OCI-LY7 (cell line): Measurements from ENCODE around the gene MEOX1. TPM values are rescaled to one million over a fixed set of nuclear protein-coding genes. Genes with fewer than 3 reads are reported as not detected.

Source experiments
- BruUV-seq: library from RNA; stranded (reverse); fragments of 400-500 nt; replicated peaks from 2 replicates; lab custom pipeline; 2021; lab: Mats Ljungman, UMichigan
- CTCF ChIA-PET: fragments of 300-600 bp; sonication (Branson Sonifier 250); formaldehyde crosslinking; loops from one replicate; lab custom pipeline; 2022; ENCODE audit warnings: antibody characterized with exemption; ENCODE audit not compliant: unreplicated experiment; lab: Charles Lee
- POLR2A ChIA-PET: fragments of 300-600 bp; sonication (Branson Sonifier 250); formaldehyde crosslinking; loops from one replicate; lab custom pipeline; 2022; ENCODE audit warnings: antibody characterized with exemption; lab: Charles Lee
- DNase-seq: peaks from one replicate; pipeline ENCODE4 v3.0.0-alpha.2; 2015; ENCODE audit warnings: low spot score
- H2AFZ ChIP-seq: fragments of 200-600 bp; sonication (generic), shearing (Covaris generic); 2 replicates; pipeline ENCODE4 v1.6.1; 2014; ENCODE audit warnings: mild to moderate bottlenecking, antibody characterized with exemption, low read length, moderate library complexity
- H3K27ac ChIP-seq: fragments of 200-600 bp; sonication (generic); 2 replicates; pipeline ENCODE4 v1.5.1; 2014; ENCODE audit warnings: mixed run types, low read depth, mild to moderate bottlenecking, moderate library complexity, low read length, inconsistent platforms; ENCODE audit not compliant: poor library complexity, severe bottlenecking
- H3K36me3 ChIP-seq: fragments of 200-600 bp; sonication (generic); 2 replicates; pipeline ENCODE4 v1.6.1; 2014; ENCODE audit warnings: mild to moderate bottlenecking, antibody characterized with exemption, low read length, moderate library complexity, mixed read lengths; ENCODE audit not compliant: insufficient read depth
- H3K4me1 ChIP-seq: fragments of 200-600 bp; sonication (generic); 2 replicates; pipeline ENCODE4 v1.5.1; 2014; ENCODE audit warnings: mild to moderate bottlenecking, low read length; ENCODE audit not compliant: insufficient read depth, poor library complexity, severe bottlenecking
- H3K4me2 ChIP-seq: fragments of 200-600 bp; sonication (generic); 2 replicates; pipeline ENCODE4 v1.6.1; 2014; ENCODE audit warnings: mild to moderate bottlenecking, low read length
- H3K4me3 ChIP-seq: fragments of 200-600 bp; sonication (generic); 2 replicates; pipeline ENCODE4 v1.5.1; 2014; ENCODE audit warnings: mild to moderate bottlenecking, low read depth, low read length; ENCODE audit not compliant: poor library complexity, severe bottlenecking
- H3K79me2 ChIP-seq: fragments of 200-600 bp; sonication (generic); 2 replicates; pipeline ENCODE4 v1.6.1; 2016; ENCODE audit warnings: low read depth, mild to moderate bottlenecking, low read length, moderate library complexity, mixed read lengths; ENCODE audit not compliant: insufficient read depth
- H3K9me2 ChIP-seq: fragments of 200-600 bp; sonication (generic); 2 replicates; pipeline ENCODE4 v1.6.1; 2016; ENCODE audit warnings: mild to moderate bottlenecking, low read length, mixed read lengths; ENCODE audit not compliant: insufficient read depth
- H3K9me3 ChIP-seq: fragments of 200-600 bp; sonication (generic); 2 replicates; pipeline ENCODE4 v1.6.1; 2014; ENCODE audit warnings: mild to moderate bottlenecking, mixed run types, low read length, mixed read lengths
- H4K20me1 ChIP-seq: fragments of 200-600 bp; sonication (generic); 2 replicates; pipeline ENCODE4 v1.6.1; 2014; ENCODE audit warnings: mild to moderate bottlenecking, antibody characterized with exemption, low read length, moderate library complexity, mixed read lengths; ENCODE audit not compliant: insufficient read depth
- CTCF ChIP-seq: fragments of 200-600 bp; sonication (generic); conservative IDR thresholded peaks from 2 replicates; pipeline ENCODE4 v1.5.1; 2014; ENCODE audit warnings: mild to moderate bottlenecking, antibody characterized with exemption, low read length, moderate library complexity, mixed read lengths
- EZH2phosphoT487 ChIP-seq: fragments of 200-600 bp; sonication (generic); IDR thresholded peaks from 2 replicates; pipeline ENCODE4 v1.6.1; 2018; ENCODE audit warnings: low read depth, borderline replicate concordance, mild to moderate bottlenecking, mixed run types, antibody characterized with exemption, low read length, moderate library complexity, mixed read lengths
- intact Hi-C: fragments of 100-400 bp; cut with micrococcal nuclease; formaldehyde crosslinking; loops from one replicate; pipeline ENCODE4 v1.10.0; 2022; ENCODE audit not compliant: unreplicated experiment
- total RNA-seq, 2 experiments: library from RNA; depleted of rRNA in 1 of 2; stranded (reverse); fragments of >200 nt in 1 of 2; shearing (Covaris generic) in 1 of 2; gene quantifications; 2 replicates each; pipeline ENCODE4 v1.2.3, GENCODE V29; 2014 to 2022

Gene MEOX1
- total RNA-seq, 2 experiments from 2014 or later: not detected

- ChIA-PET POLR2A (no interaction called here), CTCF (no interaction called here)
- intact Hi-C loops: no loop called here
- DNase-seq: no peak
- no TSS peak for BruUV-seq
- no peak for TF ChIP-seq EZH2phosphoT487
- no peak for TF ChIP-seq CTCF
- Histone ChIP-seq H3K9me2 (no peaks in the 10 kb centered on the region), H3K4me2 (no peak overlapping the region), H4K20me1 (no peaks in the 10 kb centered on the region), H3K9me3 (no peaks in the 10 kb centered on the region), H3K36me3 (no peaks in the 10 kb centered on the region), H3K4me1 (no peaks in the 10 kb centered on the region), H3K79me2 (no peaks in the 10 kb centered on the region), H2AFZ (no peak overlapping the region), H3K27ac (no peak overlapping the region), H3K4me3 (no peak overlapping the region)
Observed at GRCh38 chr17:43620147-43620546, 41.6 kb downstream of the MEOX1 start.

GRCh38 chr17:43619705-43620104, 42.0 kb downstream of the MEOX1 start:
- H2AFZ ChIP-seq: no peak overlapping the region
- intact Hi-C loops: no loop called here
- H3K4me1 ChIP-seq: no peaks in the 10 kb centered on the region
- TF ChIP-seq EZH2phosphoT487: no peak
- no peak for TF ChIP-seq CTCF
- BruUV-seq: no TSS peak
- no peak overlapping the region for H3K4me2 ChIP-seq
- H3K9me3 ChIP-seq: no peaks in the 10 kb centered on the region
- no peaks in the 10 kb centered on the region for H3K9me2 ChIP-seq
- CTCF ChIA-PET: no interaction called here
- POLR2A ChIA-PET: no interaction called here
- H3K79me2 ChIP-seq: no peaks in the 10 kb centered on the region
- no peaks in the 10 kb centered on the region for H3K36me3 ChIP-seq
- no peak overlapping the region for H3K27ac ChIP-seq
- no peaks in the 10 kb centered on the region for H4K20me1 ChIP-seq
- no peak overlapping the region for H3K4me3 ChIP-seq
- DNase-seq: no peak

- Histone ChIP-seq H3K9me3 (no peaks in the 10 kb centered on the region), H3K36me3 (no peaks in the 10 kb centered on the region), H3K4me3 (no peak overlapping the region), H3K4me2 (no peak overlapping the region), H3K27ac (no peak overlapping the region), H3K4me1 (no peaks in the 10 kb centered on the region), H2AFZ (no peak overlapping the region), H3K79me2 (no peaks in the 10 kb centered on the region), H3K9me2 (no peaks in the 10 kb centered on the region), H4K20me1 (no peaks in the 10 kb centered on the region)
- ChIA-PET POLR2A (no interaction called here), CTCF (no interaction called here)
- intact Hi-C loops: no loop called here
- no peak for DNase-seq
- BruUV-seq: no TSS peak
- TF ChIP-seq CTCF (no peak), EZH2phosphoT487 (no peak)
Observed at GRCh38 chr17:43618276-43618675, 43.4 kb downstream of the MEOX1 start.
